ENCODE measurements around the gene FLNB.
"Not testable (repeated sequence)": the region's sequence is repeated elsewhere in the genome, so short reads cannot be mapped to it uniquely, and the experiment has no call there.

The FLNB gene

DNA sequence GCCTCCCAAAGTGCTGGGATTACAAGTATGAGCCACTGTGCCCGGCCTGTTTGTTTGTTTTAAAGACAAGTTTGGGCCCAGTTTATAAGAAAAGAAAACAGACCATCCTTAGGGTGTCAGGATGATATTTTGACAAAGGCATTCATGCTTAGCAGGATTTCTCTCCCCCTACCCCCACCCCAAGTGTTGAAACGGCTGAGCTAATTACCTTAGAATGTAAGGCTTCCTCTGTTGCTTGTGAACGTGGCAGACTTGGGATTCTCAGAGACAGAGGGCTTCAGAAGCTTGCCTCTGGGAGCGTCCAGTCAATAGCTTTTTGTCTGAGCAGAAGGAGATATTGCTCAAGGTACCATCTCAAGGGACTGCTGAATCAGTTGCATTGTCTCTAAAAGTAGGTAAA lies 24.0 kb downstream of the FLNB start:
- DNase-seq (ENCODE audit: low read depth in 3 of 3), result no peak

DNA sequence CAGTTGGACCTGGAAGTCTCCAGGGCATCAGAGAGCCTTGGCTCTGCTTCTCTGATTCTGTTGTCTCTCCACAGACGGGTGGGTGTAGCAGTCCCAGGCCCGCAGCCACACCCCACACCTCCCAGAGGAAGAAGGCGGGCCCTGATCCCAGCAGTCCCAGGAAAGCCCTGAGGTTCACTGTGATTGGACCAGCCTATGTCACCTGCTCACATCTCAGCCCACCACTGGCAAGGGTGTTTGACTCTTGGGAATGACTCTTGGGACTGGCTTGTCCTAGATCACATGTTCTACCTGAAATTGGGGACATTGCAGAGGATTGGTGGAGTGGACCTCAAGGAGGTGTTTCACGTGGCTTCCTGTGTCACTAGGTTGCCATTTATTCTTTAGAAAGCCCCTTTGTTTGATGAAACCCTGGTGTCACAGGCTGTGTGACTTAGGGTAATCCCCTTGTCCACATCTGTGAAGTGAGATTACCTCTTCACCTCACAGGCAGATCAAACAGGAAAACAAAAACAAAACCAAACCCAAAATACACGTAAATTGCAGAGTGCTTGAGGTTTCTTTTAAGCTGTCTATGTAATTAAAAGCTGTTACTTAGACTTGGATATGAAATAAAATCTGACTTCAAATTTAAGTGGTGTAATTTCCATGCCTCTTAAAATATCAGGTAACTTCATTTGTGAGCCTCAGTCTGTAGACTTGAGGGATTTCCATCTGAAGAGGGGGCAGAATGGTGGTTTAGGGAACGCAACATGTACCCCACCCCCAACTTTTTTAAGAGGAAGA lies 26.7 kb downstream of the FLNB start:
- DNase-seq (ENCODE audit: low read depth in 3 of 3), result no peak

DNA sequence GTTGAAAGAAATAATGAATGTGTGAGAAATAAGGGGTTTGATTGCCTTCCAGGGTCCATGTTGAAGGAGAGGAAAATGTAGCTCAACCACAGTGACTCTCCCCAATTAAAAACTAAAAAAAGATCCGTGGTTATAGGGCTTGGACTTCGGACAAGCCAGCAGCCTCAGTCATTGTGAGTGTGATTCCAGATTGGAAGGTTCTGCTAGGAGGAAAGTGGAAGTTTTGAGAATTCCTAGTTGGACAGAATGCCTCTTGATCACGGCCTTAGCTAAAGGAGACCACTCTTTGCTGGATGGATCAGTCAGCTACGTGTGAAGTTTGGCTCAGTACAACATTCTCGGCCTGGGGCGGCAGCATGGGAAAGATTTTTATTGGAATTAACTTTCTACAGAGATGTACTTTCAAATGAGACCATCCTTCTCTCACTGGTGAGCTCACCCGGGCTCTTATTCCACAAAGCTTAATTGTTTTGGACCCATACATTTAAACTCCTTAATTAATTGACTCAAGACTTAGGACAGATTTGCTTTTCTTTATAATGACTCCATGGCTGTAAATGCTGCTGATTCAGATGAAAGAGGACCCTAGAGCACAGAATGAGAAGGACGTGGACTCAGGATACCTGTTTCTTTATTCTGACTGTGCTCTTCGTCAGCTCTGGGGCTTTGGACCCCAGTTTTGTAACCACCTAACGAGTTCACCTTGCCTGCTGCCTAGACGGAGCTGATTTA lies 27.5 kb downstream of the FLNB start:
- DNase-seq (ENCODE audit: low read depth in 3 of 3), result no peak

DNA sequence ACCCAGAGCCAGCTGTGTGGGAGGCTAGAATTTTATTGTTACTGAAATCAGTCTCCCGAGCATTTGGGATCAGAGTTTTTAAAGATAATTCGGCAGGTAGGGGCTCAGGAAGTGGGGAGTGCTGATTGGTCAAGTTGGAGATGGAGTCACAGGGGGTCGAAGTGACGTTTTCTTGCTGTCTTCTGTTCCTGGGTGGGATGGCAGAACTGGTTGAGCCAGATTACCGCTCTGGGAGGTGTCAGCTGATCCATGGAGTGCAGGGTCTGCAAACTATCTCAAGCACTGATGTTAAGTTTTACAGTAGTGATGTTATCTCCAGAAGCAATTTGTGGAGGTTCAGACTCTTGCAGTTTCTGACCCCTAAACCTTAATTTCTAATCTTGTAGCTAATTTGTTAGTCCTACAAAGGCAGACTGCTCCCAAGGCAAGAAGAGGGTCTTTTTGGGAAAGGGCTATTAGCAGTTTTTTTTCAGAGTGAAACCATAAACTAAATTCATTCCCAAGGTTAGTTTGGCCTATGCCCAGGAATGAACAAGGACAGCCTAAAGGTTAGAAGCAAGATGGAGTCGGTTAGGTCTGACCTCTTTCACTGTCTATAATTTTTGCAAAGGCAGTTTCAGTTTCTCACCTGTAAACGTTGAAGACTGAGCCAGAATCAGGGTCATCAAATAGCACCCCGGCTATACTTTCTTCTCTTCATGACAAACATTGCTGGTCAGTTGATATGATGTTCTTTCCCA lies 28.2 kb downstream of the FLNB start:
- no peak for DNase-seq (ENCODE audit: low read depth in 3 of 3)

DNA sequence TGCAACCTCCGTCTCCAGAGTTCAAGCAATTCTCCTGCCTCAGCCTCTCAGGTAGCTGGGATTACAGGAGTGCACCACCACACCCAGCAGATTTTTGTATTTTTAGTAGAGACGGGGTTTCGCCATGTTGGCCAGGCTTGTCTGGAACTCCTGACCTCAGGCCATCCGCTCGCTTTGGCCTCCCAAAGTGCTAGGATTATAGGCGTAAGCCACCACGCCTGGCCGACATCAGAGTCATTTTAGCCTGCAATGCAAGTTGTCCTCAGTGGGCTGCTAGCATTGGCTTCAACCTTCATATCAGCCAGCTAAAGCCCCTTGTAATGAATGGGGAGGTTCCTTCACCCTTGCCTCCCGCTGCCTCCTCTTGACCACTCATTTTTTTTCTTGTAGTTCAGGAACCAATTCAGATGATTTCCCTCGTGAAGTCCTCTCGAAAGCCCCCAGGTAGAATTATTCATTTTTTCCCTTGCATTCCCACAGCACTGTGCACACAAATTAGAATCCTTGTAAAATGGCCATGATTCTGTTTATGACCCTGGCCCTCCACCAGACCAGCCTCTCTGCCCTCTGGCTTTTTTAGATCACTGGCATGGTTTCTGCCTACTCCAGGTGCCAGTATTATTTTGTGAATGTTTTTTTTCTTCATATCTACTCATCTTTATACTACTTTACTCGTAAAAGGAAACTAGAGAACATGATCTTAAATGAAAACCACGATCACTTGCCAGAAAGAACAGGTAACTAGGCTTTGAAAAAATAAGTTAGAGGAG lies 29.1 kb downstream of the FLNB start:
- DNase-seq (ENCODE audit: low read depth in 3 of 3), result no peak

DNA sequence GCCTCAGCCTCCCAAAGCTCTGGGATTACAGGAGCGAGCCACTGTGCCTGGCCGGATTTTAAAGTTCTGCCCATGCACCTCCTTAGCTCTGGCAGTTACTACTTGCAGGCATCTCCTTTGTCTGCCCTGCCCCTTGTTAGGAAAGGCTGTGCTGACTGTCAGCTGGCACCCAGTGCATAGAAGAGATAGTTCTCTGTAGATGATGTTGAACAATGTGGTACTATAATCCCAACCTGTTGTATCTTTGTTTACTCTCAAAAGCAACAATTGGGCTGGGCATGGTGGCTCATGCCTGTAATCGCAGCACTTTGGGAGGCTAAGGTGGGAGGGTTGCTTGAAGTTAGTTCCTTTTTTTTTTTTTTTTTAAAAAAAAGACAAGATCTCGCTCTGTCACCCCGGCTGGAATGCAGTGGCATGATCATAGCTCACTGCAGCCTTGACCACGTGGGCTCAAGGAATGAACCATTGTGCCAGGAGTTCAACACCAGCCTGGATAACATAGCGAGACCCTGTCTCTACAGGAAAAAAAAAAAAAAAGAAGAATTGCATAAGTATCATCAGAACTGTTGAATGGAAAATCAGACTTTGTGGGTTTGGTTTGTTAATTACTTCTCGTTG lies 30.6 kb downstream of the FLNB start:
- no peak for DNase-seq (ENCODE audit: low read depth in 3 of 3)

DNA sequence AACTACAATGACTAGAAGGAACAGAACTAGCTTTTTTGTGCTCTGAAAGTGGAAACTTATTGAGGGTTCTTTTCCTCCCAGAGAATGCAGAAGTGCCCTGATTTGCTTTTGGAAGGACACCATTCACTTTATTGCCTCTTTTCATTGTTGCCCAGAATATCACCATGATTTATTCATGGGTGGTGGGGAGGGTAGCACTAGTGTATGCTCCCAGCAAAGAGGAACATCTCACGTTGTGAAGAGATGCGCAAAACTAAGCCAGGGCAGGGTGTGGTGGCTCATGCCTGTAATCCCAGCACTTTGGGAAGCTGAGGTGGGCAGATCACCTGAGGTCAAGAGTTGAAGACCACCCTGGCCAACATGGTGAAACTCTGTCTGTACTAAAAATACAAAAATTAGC lies 31.4 kb downstream of the FLNB start:
- no peak for DNase-seq (ENCODE audit: low read depth in 3 of 3)

DNA sequence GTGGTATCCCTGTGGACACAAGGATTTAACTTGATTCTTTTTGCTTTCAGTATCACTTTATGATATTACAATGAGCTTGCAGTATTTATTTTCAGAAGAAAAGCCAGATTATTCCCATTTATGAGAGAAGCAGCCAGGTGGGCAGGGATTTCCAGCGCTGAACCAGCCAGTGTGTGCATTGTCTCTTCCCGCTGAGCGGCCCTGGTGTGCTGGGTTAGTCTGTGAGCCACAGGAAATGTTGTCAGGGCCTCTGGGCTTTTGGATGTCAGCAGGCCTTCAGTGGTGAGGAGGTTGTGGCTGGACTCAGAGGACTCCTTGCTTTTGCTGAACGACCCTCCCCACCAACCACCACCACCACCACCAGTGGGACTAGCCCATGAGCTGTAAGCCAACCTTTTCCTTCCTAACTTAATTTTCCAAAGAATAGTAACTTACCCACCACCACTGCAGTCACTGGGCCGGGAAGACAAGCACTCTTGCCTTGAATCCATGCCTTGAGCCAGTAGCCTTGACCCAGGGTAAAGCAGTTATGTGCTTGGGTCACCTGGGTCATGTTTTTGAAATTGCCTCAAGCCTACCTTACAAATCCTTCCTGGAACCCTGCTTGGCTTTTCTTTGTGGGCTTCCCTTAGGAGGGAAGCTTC lies 33.1 kb downstream of the FLNB start:
- no peak for DNase-seq (ENCODE audit: low read depth in 3 of 3)

DNA sequence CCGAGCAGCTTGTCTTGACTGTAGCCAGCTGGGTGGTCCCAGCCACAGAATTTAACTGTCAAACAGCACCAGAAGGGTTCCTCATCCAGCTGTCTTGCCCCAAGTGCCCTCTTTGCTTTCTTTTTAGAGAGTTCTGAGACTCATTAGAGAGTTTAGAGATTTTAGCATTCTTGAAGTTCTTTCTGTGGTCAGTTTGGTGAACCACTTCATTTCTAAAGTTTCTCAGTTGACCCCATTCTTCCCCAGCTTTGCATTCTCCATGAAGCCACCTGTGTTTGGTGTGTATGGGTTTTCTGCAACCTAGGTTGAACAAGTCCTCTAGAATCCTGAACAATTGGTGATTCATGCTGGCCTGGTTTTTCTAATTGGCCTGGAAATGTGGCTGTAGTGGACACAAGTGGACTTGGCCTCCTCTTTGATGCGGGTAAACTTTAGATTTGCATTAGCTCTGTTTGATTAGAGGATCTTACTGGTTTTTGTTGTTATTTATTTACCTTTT lies 33.7 kb downstream of the FLNB start:
- DNase-seq (ENCODE audit: low read depth in 3 of 3), result no peak

DNA sequence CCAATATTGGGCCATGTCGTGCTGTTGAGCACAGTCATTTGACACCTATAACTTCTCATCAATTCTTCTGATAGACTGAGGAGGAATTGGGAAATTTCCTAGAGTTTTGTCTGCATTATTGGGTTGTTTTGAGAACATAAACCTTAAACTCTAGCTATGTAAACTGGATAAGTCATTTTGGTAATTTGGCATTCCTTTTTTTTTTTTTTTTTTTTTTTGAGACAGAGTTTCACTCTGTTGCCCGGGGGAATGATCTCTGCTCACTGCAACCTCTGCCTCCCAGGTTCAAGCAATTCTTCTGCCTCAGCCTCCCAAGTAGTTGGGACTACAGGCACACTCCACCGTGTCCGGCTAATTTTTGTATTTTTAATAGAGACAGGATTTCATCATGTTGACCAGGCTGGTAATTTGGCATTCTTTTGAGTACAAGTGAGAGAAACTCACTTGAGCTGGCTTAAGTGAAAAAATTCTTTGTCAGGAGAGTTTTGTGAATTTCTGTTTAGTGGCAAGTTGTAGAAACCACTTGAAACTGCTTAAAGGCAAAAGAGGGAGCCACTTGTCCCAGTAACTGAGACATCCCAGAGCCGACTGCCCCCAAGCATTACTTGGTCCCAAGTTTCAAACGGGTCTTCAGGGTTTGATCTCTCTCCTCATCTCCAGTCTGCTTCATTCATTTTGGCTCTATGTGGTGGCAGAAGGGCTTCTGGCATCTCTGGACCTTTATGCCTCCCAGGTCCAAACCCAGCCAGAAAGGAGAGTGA lies 34.9 kb downstream of the FLNB start:
- no peak for DNase-seq (ENCODE audit: low read depth in 3 of 3)

DNA sequence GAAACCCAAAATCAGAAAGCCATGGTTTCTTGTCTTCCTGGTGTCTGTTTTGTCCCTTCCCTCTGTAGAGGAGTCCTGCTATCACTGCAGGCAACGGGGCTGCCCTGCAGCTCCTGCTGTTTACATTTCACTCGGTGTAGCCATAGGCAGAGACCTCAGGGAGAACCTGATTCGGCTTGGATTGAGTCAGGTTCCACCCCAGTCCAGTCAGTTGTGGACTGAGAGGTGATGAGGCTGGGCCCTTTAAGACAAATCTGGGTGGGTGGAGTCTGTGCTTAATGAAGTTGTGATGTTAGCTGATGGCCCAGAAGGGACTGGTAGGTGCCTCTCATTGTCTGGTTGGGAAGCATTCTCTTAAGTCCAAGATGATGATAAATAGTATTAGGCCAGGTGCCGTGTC lies 35.7 kb downstream of the FLNB start:
- DNase-seq (ENCODE audit: low read depth in 3 of 3), result no peak

DNA sequence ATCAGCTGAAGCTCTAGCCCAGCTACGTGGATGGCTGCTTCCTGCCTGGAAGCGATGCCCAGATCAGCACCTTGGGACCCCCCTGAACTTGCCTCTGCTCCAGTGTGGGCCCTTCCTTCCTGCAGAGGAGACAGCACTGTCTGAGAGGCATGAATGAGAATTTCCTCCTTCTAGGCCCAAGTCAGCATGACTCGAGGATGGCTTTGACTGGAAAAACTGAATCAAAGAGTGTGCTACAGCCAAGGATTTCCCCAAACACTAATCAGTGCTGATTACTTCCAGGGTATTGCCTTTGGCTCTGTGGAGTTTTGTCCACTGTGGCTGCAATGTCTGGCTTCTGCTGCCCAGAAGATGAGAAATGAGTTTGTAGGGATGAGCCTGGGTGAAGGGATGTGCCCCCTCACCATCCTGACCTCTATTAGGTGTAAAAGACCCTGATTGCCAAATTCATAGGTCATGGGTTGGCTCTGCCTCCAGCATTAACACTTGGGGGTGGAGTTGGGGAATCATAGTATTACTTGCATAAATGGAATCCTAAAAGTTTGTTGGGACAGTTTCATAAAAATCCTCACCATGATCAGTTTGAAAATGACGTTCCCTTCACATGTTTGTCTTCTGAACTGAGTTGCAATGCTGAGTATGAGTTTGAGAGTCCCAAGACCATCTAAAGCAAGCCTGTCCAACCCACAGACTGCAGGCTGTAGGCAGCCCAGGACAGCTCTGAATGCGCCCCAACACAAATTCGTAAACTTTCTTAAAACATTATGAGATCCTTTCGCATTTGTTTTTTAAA lies 36.7 kb downstream of the FLNB start:
- DNase-seq (ENCODE audit: low read depth in 3 of 3), result no peak

DNA sequence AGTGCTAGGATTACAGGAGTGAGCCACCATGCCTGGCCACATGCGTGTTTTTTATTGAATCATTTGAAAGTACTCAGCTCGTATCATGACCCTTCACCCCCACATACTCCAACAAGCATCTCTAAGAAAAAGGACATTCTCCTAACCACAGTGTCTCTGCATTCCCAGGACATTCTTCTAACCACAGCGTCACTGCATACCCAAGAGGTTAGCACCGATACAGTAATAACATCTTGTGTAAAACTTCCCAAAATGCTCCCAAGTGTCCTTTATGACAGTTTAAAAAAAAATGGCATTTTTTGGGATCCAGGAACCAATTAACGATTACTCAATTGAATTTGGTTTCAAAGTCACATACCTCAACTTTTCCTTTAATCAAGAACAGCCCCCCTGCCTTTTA lies 39.6 kb downstream of the FLNB start:
- DNase-seq (ENCODE audit: low read depth in 3 of 3), result no peak

DNA sequence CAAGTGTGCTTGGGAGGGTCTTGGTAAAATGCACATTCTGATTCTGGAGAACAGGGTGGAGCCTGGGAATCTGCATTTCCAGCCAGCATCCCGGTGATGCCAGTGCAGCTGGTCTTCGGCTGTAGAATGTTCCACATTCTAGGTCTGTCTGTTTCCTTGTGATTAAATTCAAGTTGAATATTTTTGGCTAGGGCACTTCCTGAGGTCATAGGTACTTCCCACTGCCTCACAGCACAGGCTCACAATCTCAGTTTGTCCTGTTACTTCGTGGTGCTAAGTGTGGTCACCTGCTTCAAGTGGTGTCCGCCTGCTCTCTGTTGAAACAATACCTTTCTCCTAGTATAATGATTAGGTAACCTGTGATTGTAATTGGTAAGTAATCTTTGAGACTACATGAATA lies 40.1 kb downstream of the FLNB start:
- no peak for DNase-seq (ENCODE audit: low read depth in 3 of 3)

DNA sequence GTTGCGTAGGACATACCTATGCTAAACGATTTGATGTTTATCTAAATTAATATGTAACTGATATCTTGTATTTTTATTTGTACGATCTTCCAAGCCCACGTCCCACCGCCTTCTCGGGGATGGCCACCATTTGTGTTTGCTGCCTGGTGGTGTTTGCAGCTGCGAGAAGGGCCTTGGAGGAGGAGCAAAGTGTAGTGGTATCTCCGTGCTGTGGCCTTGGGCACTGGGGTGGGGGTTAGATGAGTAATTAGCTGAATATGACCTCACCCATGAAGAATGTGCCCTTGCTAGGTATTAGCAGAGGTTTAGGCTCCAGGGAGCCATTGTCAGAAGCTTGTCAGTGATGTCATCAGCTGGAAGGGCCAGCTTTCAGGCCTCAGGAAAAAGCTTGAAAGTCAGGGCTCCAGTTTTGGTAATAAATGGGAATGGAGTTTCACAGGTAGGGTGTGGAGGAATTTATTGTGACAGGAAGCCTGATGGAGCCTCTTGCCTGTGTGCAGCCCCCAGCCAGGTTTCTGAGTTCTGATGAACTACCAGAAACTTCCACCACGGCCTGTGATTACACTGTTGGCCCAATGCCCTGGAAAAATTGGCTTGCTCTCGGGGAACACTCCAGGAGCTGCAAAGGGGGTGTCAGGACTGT lies 41.0 kb downstream of the FLNB start:
- DNase-seq (ENCODE audit: low read depth in 3 of 3), result no peak

DNA sequence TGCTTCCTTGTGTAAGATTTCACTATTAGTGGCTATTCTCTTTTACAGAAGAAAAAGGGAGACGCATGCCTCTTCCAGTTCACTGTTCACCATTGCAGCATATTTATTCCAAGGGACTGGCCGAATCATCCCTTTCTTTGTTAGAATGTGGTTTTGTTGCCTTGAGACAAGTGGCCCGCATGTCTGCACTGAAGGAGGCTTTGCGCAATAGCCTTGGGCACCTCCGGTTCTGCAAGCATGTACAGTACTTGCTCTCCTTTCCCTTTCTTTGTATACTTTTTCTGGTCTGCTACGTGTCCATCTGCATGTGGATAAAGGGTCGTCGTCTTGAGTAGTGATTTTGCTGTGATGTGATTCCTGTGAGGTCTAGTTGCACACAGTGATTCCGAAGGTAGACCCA lies 43.0 kb downstream of the FLNB start:
- no peak for DNase-seq (ENCODE audit: low read depth in 3 of 3)

DNA sequence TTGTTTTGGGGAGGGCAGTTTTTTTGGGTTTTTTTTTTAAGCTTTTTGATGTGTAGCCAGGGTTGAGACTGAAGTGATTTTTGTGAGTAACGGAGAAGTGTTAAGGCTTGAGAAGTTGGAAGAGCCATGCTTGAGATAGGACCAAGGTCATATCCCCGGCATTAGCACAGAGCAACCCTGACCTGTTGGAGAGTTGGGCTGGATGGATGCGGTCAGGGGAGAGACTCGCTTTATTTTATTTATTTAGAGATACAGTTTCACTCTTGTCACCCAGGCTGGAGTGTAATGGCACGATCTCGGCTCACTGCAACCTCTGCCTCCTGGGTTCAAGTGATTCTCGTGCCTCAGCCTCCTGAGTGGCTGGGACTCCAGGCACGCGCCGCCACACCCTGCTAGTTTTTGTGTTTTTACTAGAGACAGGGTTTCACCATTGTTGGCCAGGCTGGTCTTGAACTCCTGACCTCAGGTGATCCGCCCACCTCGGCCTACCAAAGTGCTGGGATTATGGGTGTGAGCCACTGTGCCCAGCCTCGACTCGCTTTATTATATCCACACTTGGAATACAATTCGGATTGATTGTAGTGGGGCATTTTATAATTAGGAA lies 43.5 kb downstream of the FLNB start:
- not testable (repeated sequence) for DNase-seq (ENCODE audit: low read depth in 3 of 3)

Data from stimulated activated CD4-positive, alpha-beta T cell treated with anti-CD3 and anti-CD28 coated beads, TNF-alpha, amount 100 ng/mL, for 4 hours (primary cell).